NCI-H146 (cell line): ENCODE measurements around the gene RSPO4.
"Not testable (repeated sequence)": the region's sequence is repeated elsewhere in the genome, so short reads cannot be mapped to it uniquely, and the experiment has no call there.

ENCODE experiments used
- DNase-seq: peaks from one replicate; lab custom pipeline; 2025; lab: John Stamatoyannopoulos, UW

Gene RSPO4

GRCh38 chr20:1003920-1004697, 2.0 kb upstream of the RSPO4 start:
- DNase-seq, result no peak

- DNase-seq, result no peak
Observed at GRCh38 chr20:1002682-1003561, 811 bp upstream of the RSPO4 start.

- no peak for DNase-seq
Observed at GRCh38 chr20:1001116-1001515, 995 bp downstream of the RSPO4 start.

- DNase-seq, result no peak
Observed at GRCh38 chr20:998231-998830, 3.8 kb downstream of the RSPO4 start.

GRCh38 chr20:997486-997885, 4.6 kb downstream of the RSPO4 start:
- DNase-seq, result no peak

- no peak for DNase-seq
Observed at GRCh38 chr20:997016-997415, 5.1 kb downstream of the RSPO4 start.

GRCh38 chr20:995170-995569, 6.9 kb downstream of the RSPO4 start:
- DNase-seq, result no peak

GRCh38 chr20:992801-993535, 9.1 kb downstream of the RSPO4 start:
- no peak for DNase-seq

- no peak for DNase-seq
Observed at GRCh38 chr20:991850-992249, 10.3 kb downstream of the RSPO4 start.

- no peak for DNase-seq
Observed at GRCh38 chr20:990293-990959, 11.7 kb downstream of the RSPO4 start.

GRCh38 chr20:988272-988671, 13.8 kb downstream of the RSPO4 start:
- DNase-seq, result no peak

GRCh38 chr20:987677-988076, 14.4 kb downstream of the RSPO4 start:
- no peak for DNase-seq

- no peak for DNase-seq
Observed at GRCh38 chr20:986733-987355, 15.3 kb downstream of the RSPO4 start.

GRCh38 chr20:984994-985393, 17.1 kb downstream of the RSPO4 start:
- not testable (repeated sequence) for DNase-seq

- no peak for DNase-seq
Observed at GRCh38 chr20:982754-983153, 19.4 kb downstream of the RSPO4 start.

GRCh38 chr20:977021-977420, 25.1 kb downstream of the RSPO4 start:
- no peak for DNase-seq

- DNase-seq, result no peak
Observed at GRCh38 chr20:976033-976432, 26.1 kb downstream of the RSPO4 start.

GRCh38 chr20:973785-974194, 28.3 kb downstream of the RSPO4 start:
- DNase-seq, result peak; percentile 23

GRCh38 chr20:972256-972655, 29.9 kb downstream of the RSPO4 start:
- no peak for DNase-seq

GRCh38 chr20:971346-971745, 30.8 kb downstream of the RSPO4 start:
- DNase-seq, result no peak

GRCh38 chr20:969868-970267, 32.2 kb downstream of the RSPO4 start:
- no peak for DNase-seq
